NCI-H226 (cell line): ENCODE data around the gene OSM.

Experiments
- DNase-seq: peaks from one replicate; pipeline ENCODE4 v3.0.0-alpha.2; 2015

OSM gene

GRCh38 chr22:30285176-30285845 lies 18.7 kb upstream of the OSM start:
- no peak for DNase-seq

DNA sequence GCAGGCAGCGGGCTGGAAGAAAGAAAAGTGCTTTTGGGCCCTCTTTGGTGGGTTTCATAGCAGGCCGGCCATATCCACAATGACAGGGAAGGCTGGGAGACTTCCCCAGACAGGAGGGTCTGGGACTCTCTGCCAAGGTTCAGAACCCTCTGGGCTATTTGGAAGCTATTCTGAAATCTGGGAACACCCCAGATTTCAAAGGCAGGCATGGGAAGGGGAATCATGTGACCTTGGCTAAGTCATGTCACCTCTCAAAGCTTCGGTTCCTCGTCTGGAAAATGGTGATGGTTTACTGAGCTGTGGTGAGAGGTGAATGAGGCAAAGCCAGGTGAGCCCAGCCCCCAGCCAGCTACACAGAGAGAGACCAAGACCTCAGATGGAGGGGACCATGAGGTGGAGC lies 18.0 kb upstream of the OSM start:
- no peak for DNase-seq

- no peak for DNase-seq
Observed at GRCh38 chr22:30284172-30284571, 17.5 kb upstream of the OSM start.

DNA sequence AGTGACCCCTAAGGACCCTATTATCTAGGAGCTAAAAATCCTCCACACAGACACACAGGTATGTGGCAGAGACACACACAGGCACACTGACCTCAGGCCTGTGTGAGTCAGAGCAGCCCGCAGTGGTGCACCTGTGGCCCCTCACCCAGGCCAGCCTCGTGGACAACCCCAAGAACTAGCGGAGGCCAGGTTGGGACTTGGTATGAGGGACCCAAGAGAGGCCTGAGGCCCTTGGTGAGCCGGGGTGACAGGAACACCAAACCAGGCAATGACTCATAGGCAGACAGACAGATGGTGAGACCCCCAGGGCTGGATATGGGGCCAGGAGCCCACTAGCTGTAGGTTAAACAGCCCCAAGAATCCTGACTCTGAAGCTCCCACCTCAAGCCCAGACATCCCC lies 16.7 kb upstream of the OSM start:
- DNase-seq = no peak

GRCh38 chr22:30282616-30283046 lies 16.0 kb upstream of the OSM start:
- no peak for DNase-seq

- no peak for DNase-seq
Observed at GRCh38 chr22:30280505-30280904, 13.9 kb upstream of the OSM start.

- no peak for DNase-seq
Observed at GRCh38 chr22:30279932-30280331, 13.3 kb upstream of the OSM start.

DNA sequence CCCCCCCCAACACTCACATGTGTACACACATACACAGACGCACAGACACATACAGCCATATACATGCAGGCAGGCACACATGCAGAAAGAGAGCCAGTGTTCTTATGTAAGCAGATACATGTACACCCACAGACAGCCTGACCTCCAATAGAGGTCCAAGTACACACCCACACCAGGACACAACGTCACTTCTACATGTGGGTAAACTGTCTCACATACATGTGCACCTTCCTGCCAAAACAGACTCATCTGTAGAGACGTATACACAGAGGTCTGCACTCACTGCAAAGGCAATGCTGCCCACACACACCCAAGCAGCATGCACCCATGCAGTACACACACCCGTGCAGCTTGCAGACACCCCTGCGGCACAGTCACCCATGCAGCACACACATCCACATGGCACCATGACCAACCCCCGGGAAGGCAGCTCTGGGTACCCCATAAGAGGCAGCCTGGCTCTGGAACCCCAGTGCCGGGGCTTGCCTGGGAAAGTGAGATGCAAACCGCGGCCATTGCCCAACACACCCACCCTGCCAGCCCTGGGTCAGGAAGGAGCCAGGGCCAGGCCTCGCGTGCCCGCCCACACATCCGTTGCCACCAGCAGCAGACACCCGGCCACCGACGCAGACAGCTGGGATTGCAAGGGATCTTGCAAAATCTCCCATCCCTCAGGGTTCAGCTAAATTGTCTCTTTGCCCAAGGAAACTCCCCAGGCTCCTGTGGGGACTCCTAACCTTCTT lies 12.6 kb upstream of the OSM start:
- DNase-seq = no peak

DNA sequence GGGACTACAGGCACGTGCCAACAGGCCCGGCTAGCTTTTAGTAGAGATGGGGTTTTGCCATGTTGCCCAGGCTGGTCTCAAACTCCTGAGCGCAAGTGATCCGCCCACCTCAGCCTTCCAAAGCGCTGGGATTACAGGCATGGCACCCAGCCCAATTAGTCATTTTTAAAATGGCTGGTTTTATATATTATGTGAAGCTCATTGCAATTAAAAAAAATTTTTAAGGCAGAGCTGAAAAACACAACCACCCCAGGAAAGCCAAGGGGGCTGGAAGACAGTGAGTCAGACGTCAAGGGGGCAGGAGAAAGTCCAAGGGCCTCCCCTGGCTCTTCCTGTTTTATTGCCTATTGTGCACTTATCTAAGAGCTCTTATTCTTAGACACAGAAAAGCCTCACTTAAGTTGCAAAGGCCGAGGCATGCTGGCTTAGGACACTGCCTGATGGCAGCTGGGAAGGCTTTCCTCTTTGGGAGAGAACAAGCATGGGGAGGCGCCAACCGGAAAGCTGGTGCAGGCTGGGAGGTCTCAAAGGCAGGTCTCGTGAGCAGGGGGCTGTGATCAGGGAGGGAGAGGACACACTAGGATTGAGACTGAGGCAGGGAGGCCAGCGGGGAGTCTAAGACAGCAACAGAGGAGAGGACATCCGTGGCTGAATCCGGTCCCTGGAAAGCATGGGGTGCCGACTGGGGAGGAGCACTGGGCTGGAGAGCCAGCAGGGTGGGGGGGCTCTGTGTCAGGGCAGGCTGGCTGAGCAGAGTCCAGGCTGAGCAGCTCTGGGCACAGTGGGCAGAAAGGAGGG lies 11.1 kb upstream of the OSM start:
- peak; percentile 26 for DNase-seq

DNA sequence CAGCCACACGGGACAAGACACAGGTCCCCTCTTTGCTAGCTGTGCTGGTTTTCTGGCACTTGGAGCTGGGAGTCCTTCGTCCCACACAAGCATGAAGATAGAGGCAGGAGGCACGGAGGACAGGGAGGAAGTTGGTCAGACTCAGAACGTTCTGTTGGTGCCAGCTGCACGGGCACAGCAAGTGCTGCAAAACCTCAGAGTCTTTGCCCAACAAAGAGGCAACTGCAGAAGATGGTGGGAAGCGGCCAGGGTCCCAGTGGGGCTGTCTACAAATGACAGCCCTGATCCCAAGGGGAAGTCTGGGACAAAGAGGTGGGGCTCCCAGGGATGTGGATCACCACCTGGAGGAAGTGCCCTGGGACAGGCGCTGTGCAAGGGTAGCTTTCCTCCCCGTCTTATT lies 9.4 kb upstream of the OSM start:
- no peak for DNase-seq

DNA sequence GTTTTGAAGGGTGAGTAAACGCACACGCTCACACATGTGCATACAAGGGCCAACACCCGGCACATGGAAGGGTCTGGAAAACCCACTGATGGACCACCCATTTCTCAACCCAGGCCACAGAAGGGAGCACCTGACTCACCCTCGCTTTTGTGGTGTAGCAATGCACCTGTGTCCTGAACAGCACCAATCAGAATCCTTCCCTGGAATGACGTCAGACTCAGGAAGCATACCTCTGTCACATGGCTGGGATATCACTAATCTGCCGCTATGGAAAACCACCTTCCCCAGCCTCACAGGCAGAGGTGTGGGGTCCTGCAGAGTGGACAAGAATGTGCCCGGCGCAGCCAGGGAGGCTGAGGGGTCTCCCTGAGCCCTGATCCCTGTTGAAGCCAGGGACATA lies 9.0 kb upstream of the OSM start:
- no peak for DNase-seq

- DNase-seq = no peak
Observed at GRCh38 chr22:30274437-30274812, 7.8 kb upstream of the OSM start.

GRCh38 chr22:30273711-30274436 lies 7.2 kb upstream of the OSM start:
- no peak for DNase-seq

DNA sequence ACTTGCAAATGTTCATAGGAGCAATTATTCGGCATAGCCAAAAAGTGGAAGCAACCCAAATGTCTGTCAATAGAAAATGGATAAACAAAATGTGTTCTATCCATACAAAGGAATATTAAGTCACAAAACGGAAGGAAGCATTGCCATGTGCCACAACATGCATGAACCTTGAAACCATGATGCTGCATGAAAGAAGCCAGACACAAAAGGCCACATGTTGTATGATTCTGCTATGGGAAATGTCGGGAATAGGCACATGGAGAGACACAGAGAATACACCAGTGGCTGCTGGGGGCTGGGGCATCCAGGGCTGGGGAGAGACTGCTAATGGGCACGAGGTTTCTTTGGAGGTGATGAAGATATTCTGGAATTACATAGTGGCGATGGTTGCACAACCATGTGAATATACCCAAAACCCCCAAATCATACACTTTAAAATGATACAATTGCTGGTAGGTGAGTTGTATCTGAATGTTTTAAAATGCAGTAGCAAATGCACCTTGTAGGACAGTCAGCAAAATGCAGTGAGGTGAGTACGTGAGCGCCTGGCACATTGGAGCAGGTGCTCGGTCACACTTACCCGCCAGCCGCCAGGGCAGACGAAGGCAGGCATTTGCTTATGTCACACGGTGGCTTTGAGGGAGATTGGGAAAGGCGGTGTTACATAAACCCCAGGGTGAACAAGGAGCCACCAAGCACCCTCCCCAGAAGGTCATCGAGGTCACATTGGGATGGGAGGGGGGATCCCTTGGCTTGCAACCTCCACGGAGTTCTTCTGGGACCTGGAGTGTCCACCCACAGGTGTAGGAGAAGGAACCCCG lies 6.3 kb upstream of the OSM start:
- DNase-seq = no peak

DNA sequence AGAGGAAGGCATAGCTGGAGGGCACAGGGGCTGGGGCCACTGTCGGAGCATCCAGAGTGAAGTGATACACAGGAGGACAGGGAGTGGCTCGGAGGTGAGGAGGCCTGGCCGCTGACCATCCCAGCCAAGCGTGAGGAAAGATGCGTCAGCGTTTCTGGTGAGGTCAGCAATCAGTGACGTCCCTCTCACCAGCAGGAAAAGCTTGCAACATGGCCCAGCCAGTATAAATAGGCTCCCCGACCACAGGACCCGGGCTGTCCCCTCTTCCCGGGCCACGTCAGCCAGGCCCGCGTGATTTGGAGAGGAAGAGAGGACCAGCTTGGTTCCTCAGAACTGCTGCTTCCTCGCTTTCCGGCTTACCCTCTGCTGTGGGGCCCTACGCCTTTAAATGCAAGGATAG lies 4.2 kb upstream of the OSM start:
- DNase-seq = no peak

DNA sequence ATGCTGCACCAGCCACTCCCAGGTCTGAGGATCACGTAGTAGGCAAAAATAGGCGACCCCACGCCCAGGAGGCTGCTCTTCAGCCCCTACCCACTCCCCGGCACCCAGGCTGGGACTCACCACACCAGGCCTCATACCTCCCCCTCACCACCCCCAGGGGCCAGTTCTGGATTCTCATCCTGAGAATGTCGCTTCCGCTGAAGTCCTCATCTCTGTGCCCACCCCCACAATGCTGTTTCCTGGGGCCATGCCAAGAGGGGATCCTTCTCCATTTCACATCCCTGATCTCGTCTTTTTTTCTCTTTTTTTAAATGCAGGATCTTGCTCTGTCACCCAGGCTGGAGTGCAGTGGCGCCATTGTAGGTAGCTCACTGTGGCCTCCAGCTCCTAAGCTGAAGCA lies 1.7 kb upstream of the OSM start:
- no peak for DNase-seq

- DNase-seq = no peak
Observed at GRCh38 chr22:30267382-30268302, 991 bp upstream of the OSM start.

GRCh38 chr22:30265823-30266444 lies 717 bp downstream of the OSM start:
- DNase-seq = no peak

- no peak for DNase-seq
Observed at GRCh38 chr22:30265131-30265720, 1.4 kb downstream of the OSM start.

DNA sequence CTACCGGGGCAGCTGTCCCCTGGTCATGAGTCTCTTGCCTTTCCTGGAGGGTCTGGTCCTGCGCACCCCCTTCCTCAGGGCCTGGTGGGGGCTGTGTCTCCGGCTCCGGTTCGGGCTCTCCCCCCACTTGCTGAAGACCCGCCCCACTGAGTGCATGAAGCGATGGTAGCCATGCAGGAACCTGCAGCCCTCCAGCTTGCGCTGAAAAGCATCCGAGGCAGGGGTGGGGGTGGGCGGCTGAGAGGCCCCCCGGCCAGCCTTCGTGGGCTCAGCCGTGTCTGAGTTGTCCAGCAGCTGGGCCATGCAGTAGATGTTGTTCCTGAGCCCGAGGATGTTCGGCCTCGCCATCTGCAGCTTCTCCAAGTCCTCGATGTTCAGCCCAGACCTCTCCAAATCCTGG lies 2.8 kb downstream of the OSM start:
- no peak for DNase-seq
